Lung (tissue), 12 donors: ENCODE data around the gene TRAM1L1. TPM values are rescaled to one million over a fixed set of nuclear protein-coding genes. Genes with fewer than 3 reads are reported as not detected.

Source experiments
- ATAC-seq: fragments of 200-7000 bp; cut with Tn5 transposase; one replicate; pipeline ENCODE4 v1.9.1; 2020; ENCODE audit warnings: moderate number of reproducible peaks; ENCODE audit not compliant: insufficient read depth, low FRiP score
- DNase-seq, 3 donors: peaks; one replicate each; pipeline ENCODE4 v3.0.0-alpha.2; 2013 to 2017
- H3K27ac ChIP-seq, 2 donors: one replicate each; pipeline ENCODE4 v1.5.1; 2013; ENCODE audit warnings: mild to moderate bottlenecking in 2 of 2, moderate library complexity in 2 of 2, control low read depth in 1 of 2, inconsistent platforms in 1 of 2, low read depth in 1 of 2, low read length in 1 of 2
- H3K27me3 ChIP-seq, 3 donors: one replicate each; pipeline ENCODE4 v1.5.1; 2013; ENCODE audit warnings: low read length in 2 of 3; ENCODE audit not compliant: control insufficient read depth in 3 of 3, insufficient read depth in 3 of 3
- H3K36me3 ChIP-seq, 4 donors: one replicate each; pipeline ENCODE4 v1.5.1; 2013; ENCODE audit warnings: low read length in 4 of 4, mild to moderate bottlenecking in 1 of 4, moderate library complexity in 1 of 4; ENCODE audit not compliant: control insufficient read depth in 4 of 4, insufficient read depth in 4 of 4
- H3K4me1 ChIP-seq, 5 donors: one replicate each; pipeline ENCODE4 v1.5.1; 2013; ENCODE audit warnings: low read length in 5 of 5, mild to moderate bottlenecking in 2 of 5, moderate library complexity in 1 of 5; ENCODE audit not compliant: control insufficient read depth in 5 of 5, insufficient read depth in 5 of 5
- H3K4me3 ChIP-seq: one replicate; pipeline ENCODE4 v1.5.1; 2013; ENCODE audit warnings: mild to moderate bottlenecking, control low read depth, moderate library complexity
- H3K9ac ChIP-seq, 2 donors: one replicate each; pipeline ENCODE4 v1.5.1; 2013; ENCODE audit warnings: low read length in 2 of 2, control low read depth in 1 of 2; ENCODE audit not compliant: insufficient read depth in 1 of 2
- H3K9me3 ChIP-seq, 4 donors: one replicate each; pipeline ENCODE4 v1.5.1; 2013; ENCODE audit warnings: low read length in 3 of 4, mild to moderate bottlenecking in 1 of 4, moderate library complexity in 1 of 4; ENCODE audit not compliant: control insufficient read depth in 4 of 4, insufficient read depth in 3 of 4
- CTCF ChIP-seq: IDR thresholded peaks from 2 replicates; pipeline ENCODE4 v1.5.1; 2012; ENCODE audit warnings: mild to moderate bottlenecking; ENCODE audit errors: control extremely low read depth, extremely low read depth
- WGBS, 2 donors: extraction: QIAGEN DNeasy Blood & Tissue Kit; methylation state at CpG; one replicate each; pipeline ENCODE4 v1.1.7; 2013; 5-methylcytosine and 5-hydroxymethylcytosine counted together
- polyA plus RNA-seq, 2 donors: library from polyadenylated mRNA; stranded (reverse); fragments of 200-250 nt; gene quantifications; one replicate each; pipeline ENCODE4 v1.2.1, GENCODE V29; 2013
- total RNA-seq, 2 donors: library from RNA; depleted of rRNA in 1 of 2; stranded (reverse); fragments of >200 nt in 1 of 2; gene quantifications; one replicate each; pipeline ENCODE4 v1.2.1, GENCODE V29; 2014 to 2021
- donor health status: control.
- donor health status: control.
- donor health status: Bipolar disorder and iron deficiency.
- donor health status: healthy.
- donor health status: DM: yes; HTN: yes; CAD: no.

TRAM1L1 gene
- total and polyA plus RNA-seq, 4 donors = 0.79 to 4.8 (median 1.4) TPM

DNA sequence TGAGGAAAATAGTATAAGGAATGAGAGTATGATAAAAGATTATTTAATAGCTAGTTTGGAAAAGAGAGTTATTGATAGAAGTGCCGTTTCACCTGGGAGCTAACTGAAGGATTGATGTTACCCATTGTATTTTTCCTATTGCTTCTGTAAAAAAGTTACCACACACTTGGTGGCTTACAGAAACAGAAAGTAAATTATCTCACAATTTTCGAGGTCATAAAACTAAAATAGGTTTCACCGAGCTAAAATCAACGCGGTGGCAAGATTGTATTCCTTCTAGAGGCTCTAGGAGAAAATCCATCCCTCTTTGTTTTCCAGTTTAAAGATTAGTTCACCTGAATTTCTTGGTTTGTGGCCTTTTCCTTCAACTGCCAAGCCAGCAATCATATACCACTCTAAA, 11.1 kb upstream of the TRAM1L1 start:
- no peak overlapping the region for H3K9ac ChIP-seq
- H3K4me3 ChIP-seq = no peak overlapping the region
- no peak for TF ChIP-seq CTCF
- H3K27me3 ChIP-seq = no peaks in the 10 kb centered on the region
- H3K36me3 ChIP-seq = no peaks in the 10 kb centered on the region
- H3K4me1 ChIP-seq = no peaks in the 10 kb centered on the region
- DNase-seq (no peak), ATAC-seq (no peak)
- no peak overlapping the region for H3K27ac ChIP-seq
- 90 to 92% methylated on average over 5 of the region's 5 CpGs for WGBS, 2 donors
- no peaks in the 10 kb centered on the region for H3K9me3 ChIP-seq

DNA sequence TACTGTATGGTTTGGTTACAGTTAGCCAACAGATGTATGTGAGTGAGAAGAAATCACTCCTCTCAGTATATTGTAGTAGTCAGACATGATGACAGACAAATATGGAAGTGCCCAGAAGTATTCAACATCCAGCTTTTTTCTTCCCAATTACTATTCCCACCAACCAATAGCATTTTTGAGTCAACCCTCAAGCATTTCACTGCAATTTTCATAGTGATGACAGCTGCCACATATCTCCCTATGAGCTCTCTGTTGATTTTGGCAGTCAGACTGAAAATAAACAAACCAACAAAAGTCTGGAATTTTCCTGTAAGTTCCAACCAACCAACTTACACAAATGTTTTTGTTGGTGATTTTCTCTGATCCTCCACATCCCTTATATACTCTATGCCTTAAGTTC, 8.2 kb upstream of the TRAM1L1 start:
- no peak for ATAC-seq
- Histone ChIP-seq H3K9me3 (no peaks in the 10 kb centered on the region), H3K4me3 (no peak overlapping the region), H3K9ac (no peak overlapping the region), H3K36me3 (no peaks in the 10 kb centered on the region), H3K27ac (no peak overlapping the region), H3K27me3 (no peaks in the 10 kb centered on the region), H3K4me1 (no peaks in the 10 kb centered on the region)
- peak in 2 of 3 donors; percentile 44 to 53 for DNase-seq
- no peak for TF ChIP-seq CTCF

DNA sequence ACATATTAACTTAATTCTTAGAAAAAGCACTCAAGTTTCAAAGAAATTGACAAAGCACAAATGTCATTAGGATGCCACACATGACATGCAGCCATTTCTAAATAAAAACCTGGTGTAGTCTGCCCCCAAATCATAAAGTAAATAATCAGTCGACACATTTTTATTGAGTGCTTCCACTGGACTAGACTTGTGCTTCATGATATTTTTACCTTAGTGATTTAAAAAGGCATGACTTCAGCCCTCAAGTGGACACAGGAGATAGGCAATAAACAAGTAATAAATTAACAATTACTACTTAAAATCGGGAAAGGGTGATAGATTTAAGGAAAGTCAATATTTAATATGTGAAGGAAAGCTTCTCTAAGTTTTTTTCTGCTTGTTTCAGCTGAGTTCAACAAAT, 7.6 kb downstream of the TRAM1L1 start:
- DNase-seq = no peak

More for the DNA sequence above, 7.6 kb downstream of the TRAM1L1 start:
- H3K36me3 ChIP-seq = no peaks in the 10 kb centered on the region
- H3K9ac ChIP-seq = no peak overlapping the region
- 67 to 81% methylated on average over 2 of the region's 2 CpGs for WGBS, 2 donors
- H3K4me1 ChIP-seq = no peaks in the 10 kb centered on the region
- H3K4me3 ChIP-seq = no peak overlapping the region
- no peak for TF ChIP-seq CTCF
- H3K9me3 ChIP-seq = no peaks in the 10 kb centered on the region
- no peaks in the 10 kb centered on the region for H3K27me3 ChIP-seq
- no peak overlapping the region for H3K27ac ChIP-seq
- ATAC-seq = no peak
